Keratinocyte (primary cell): ENCODE measurements around the gene SSBP2.

Experiments
- EZH2 ChIP-seq: IDR thresholded peaks from one replicate; pipeline ENCODE4 v1.6.1; 2012; ENCODE audit warnings: inconsistent platforms, mild to moderate bottlenecking, low read length, moderate library complexity
- TF ChIP-seq, protein P1 (sequence below), 3 experiments: IDR thresholded peaks in 1 of 3; conservative IDR thresholded peaks in 1 of 3; optimal IDR thresholded peaks in 1 of 3; 2 replicates in 2 of 3; 3 replicates in 1 of 3; pipeline versions ENCODE3 to v1.5.1; 2011; ENCODE audit warnings: low read length in 3 of 3, mild to moderate bottlenecking in 3 of 3, moderate library complexity in 2 of 3, control low read depth in 1 of 3, inconsistent platforms in 1 of 3; ENCODE audit not compliant: insufficient read depth in 2 of 3; ENCODE audit errors: extremely low read depth in 1 of 3

- TF ChIP-seq, protein P1, sequence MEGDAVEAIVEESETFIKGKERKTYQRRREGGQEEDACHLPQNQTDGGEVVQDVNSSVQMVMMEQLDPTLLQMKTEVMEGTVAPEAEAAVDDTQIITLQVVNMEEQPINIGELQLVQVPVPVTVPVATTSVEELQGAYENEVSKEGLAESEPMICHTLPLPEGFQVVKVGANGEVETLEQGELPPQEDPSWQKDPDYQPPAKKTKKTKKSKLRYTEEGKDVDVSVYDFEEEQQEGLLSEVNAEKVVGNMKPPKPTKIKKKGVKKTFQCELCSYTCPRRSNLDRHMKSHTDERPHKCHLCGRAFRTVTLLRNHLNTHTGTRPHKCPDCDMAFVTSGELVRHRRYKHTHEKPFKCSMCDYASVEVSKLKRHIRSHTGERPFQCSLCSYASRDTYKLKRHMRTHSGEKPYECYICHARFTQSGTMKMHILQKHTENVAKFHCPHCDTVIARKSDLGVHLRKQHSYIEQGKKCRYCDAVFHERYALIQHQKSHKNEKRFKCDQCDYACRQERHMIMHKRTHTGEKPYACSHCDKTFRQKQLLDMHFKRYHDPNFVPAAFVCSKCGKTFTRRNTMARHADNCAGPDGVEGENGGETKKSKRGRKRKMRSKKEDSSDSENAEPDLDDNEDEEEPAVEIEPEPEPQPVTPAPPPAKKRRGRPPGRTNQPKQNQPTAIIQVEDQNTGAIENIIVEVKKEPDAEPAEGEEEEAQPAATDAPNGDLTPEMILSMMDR (optimal IDR thresholded peaks at IDR 0.05 in 1 of 3, IDR thresholded peaks at IDR 0.05 in 1 of 3, conservative IDR thresholded peaks at IDR 0.05 in 1 of 3; ENCODE audit: extremely low read depth in 1 of 3, insufficient read depth in 2 of 3, low read length in 3 of 3), result no peak
- no peak for TF ChIP-seq EZH2
These were observed 35.6 kb upstream of the SSBP2 start for GRCh38 chr5:81786496-81786895.
